ENCODE results near the gene SRMS.

DNA sequence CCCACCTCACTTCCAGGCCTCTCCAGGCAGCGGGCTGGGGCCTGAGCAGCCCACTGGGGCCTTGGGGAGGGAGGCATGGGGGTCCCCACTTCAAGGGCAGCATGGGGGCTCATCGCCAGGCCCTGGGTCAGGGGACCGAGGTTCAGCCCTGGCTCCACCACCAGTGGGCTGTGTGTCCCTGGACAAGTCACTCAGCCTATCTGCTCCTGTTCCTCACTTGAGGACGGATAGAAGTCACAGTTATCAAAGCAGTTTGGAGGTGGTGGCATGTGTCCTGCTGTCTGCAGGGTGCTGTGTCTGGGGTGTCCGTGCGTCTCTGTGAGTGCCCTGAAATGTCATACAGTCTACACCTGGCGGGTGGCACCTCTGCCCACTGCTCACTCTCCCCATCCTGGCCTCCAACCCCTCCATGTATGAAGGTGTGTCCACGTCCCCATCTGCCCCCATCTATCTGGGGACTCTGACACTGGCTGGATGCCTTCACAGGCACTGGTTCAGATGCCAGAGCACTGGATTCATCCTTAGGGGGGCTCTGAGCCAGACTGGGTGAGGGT lies 52.3 kb downstream of the SRMS start:
- TF ChIP-seq, protein P1, sequence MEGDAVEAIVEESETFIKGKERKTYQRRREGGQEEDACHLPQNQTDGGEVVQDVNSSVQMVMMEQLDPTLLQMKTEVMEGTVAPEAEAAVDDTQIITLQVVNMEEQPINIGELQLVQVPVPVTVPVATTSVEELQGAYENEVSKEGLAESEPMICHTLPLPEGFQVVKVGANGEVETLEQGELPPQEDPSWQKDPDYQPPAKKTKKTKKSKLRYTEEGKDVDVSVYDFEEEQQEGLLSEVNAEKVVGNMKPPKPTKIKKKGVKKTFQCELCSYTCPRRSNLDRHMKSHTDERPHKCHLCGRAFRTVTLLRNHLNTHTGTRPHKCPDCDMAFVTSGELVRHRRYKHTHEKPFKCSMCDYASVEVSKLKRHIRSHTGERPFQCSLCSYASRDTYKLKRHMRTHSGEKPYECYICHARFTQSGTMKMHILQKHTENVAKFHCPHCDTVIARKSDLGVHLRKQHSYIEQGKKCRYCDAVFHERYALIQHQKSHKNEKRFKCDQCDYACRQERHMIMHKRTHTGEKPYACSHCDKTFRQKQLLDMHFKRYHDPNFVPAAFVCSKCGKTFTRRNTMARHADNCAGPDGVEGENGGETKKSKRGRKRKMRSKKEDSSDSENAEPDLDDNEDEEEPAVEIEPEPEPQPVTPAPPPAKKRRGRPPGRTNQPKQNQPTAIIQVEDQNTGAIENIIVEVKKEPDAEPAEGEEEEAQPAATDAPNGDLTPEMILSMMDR (IDR thresholded peaks at IDR 0.05; ENCODE audit: low read depth, low read length): no peak
- TF ChIP-seq EZH2phosphoT487 (IDR thresholded peaks at IDR 0.05; ENCODE audit: low read depth): no peak

Measured in OCI-LY3 (cell line).